ENCODE data around the gene PLEKHO2.
A peak's percentile ranks its signal among the peaks of the same experiment; 100 is the strongest.

Gene PLEKHO2

DNA sequence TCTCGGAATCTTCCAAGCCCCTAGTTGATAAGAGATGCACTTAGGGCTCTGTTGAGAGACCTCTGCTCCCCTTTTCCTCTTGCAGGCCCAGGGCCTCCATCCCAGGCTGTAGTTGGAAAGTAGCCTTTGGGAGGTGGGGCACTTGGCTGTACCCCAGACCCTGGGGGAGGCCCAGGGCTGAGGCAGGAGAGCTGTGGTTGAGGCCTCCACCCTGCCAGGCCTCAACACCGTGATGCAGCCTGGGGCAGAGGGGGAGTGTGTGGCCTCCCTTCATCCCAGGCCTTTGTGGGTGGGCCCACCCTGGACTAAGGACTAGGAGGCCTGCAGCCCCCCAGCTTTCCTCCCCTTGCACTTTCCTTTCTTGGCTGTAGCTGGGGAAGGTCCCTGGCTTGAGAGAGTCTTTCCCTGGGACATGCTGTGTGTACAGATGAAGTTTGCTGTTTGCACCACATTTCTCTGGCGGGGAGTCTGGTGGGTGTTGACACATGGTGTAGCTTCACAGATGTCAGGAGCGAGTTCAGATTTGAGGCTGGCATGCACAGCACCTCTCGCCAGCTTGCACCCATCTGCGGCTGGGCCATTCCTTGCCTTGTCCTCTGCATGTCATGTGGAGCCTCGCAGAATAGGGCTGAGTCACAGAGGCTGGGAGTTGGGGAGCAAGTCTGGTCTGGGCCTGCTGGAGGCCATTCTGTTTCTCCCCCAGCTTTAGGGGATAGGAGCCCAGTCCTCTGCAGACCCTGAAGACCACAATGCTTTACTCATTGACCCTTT lies 13.7 kb downstream of the PLEKHO2 start:
- Mint-ChIP-seq H3K27me3 (ENCODE audit: low read depth, poor library complexity) (peaks cover 3% of the 10 kb centered on the region), H3K4me1 (peaks cover 74% of the 10 kb centered on the region), H3K4me3 (no peak overlapping the region), H3K27ac (peak overlapping the region; percentile 85), H3K9me3 (no peaks in the 10 kb centered on the region), H3K36me3 (ENCODE audit: low read depth) (peaks cover 30% of the 10 kb centered on the region)
- TF ChIP-seq, protein P1, sequence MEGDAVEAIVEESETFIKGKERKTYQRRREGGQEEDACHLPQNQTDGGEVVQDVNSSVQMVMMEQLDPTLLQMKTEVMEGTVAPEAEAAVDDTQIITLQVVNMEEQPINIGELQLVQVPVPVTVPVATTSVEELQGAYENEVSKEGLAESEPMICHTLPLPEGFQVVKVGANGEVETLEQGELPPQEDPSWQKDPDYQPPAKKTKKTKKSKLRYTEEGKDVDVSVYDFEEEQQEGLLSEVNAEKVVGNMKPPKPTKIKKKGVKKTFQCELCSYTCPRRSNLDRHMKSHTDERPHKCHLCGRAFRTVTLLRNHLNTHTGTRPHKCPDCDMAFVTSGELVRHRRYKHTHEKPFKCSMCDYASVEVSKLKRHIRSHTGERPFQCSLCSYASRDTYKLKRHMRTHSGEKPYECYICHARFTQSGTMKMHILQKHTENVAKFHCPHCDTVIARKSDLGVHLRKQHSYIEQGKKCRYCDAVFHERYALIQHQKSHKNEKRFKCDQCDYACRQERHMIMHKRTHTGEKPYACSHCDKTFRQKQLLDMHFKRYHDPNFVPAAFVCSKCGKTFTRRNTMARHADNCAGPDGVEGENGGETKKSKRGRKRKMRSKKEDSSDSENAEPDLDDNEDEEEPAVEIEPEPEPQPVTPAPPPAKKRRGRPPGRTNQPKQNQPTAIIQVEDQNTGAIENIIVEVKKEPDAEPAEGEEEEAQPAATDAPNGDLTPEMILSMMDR (IDR thresholded peaks at IDR 0.05) = no peak
- no peak for DNase-seq

DNA sequence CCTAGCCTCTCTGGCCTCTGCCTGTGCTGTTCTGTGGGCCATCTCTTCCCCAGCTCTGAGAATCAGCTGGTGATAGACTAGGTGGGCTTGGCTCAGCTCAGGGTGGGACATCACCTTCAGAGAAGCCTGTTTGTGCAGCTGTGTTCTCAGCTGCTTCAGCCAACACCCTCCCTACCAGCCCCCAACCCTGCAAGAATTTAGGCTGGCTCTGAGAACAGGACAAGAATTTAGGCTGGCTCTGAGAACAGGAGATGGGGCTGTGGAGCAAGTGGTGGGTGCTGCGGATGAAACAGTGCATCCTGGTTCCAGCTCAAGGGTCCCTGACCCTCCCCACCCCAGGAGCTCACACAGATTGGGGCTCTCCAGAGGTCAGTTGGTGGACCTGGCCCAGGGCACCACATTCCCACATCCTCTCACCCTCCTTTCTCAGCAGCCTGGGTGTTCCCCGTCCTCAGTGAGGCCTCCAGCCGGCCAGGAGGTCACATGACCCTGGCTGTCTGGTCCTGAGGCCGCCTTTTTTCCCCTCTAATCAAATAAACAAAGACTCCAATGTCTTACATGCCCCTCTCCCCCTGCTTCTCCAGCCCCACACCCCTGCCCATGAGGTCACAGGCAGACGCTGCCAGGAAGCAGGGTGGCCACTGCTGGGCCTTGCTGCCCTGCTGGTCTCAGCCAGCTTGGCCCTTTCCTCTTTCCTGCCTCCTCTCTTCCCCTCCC lies 14.9 kb downstream of the PLEKHO2 start:
- TF ChIP-seq, protein P1 (IDR thresholded peaks at IDR 0.05) = no peak
- peak overlapping the region; percentile 96 for H3K27ac Mint-ChIP-seq
- peak; percentile 33 for DNase-seq
- no peaks in the 10 kb centered on the region for H3K9me3 Mint-ChIP-seq
- H3K4me1 Mint-ChIP-seq = peaks cover 73% of the 10 kb centered on the region
- H3K36me3 Mint-ChIP-seq (ENCODE audit: low read depth) = peaks cover 26% of the 10 kb centered on the region
- H3K4me3 Mint-ChIP-seq = no peak overlapping the region
- peaks cover 3% of the 10 kb centered on the region for H3K27me3 Mint-ChIP-seq (ENCODE audit: low read depth, poor library complexity)

DNA sequence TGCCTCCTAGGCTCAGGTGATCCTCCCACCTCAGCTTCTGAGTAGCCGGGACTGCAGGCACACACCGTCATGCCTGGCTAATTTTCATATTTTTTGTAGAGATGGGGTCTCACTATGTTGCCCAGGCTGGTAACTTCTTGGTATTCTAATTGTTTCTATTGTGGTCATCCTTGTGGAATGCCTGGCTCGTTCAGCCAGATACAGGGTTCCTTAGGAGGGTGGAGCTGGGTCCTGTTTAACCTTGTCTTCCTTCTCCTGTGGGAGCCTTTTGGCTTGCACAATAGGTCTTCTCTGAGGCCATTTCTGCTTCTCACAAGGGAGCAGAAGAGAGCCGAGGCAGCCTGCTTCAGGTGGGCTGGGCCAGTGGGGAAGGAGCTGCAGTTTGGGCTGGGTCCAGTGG lies 15.7 kb downstream of the PLEKHO2 start:
- no peak for DNase-seq
- peaks cover 3% of the 10 kb centered on the region for H3K27me3 Mint-ChIP-seq (ENCODE audit: low read depth, poor library complexity)
- no peak overlapping the region for H3K4me3 Mint-ChIP-seq
- peak overlapping the region; percentile 96 for H3K27ac Mint-ChIP-seq
- peaks cover 73% of the 10 kb centered on the region for H3K4me1 Mint-ChIP-seq
- no peaks in the 10 kb centered on the region for H3K9me3 Mint-ChIP-seq
- TF ChIP-seq, protein P1 (IDR thresholded peaks at IDR 0.05) = no peak
- peaks cover 24% of the 10 kb centered on the region for H3K36me3 Mint-ChIP-seq (ENCODE audit: low read depth)

DNA sequence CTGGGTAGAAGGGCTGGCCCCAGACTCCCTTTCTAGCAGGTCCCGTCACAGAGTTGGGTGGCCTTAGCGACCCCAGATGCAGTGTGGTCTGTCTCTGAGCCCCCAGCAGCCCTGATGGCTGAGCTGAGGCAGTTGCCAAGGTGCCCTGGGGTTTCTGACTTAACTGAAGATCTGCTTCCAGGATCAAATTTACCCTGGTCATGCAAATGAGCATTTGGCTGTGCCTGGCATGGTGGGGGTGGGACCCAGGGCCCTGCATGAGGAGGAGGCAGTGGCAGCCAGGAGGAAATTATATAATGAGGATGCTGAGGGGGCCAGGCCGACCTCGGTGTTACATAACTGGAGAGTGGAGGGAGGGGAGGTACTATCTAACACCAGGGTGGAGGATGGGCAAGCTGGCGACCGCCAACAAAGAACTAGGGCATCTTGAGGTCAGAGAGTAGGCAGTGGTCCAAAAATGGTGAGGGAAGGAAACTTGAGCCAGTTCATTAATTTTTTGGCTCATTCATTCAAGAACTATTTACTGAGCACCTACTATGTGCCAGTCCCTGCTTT lies 16.4 kb downstream of the PLEKHO2 start:
- TF ChIP-seq, protein P1 (IDR thresholded peaks at IDR 0.05) = no peak
- Mint-ChIP-seq H3K27me3 (ENCODE audit: low read depth, poor library complexity) (peaks cover 3% of the 10 kb centered on the region), H3K4me3 (no peak overlapping the region), H3K27ac (peak overlapping the region; percentile 96), H3K36me3 (ENCODE audit: low read depth) (peaks cover 25% of the 10 kb centered on the region), H3K9me3 (no peaks in the 10 kb centered on the region), H3K4me1 (peaks cover 78% of the 10 kb centered on the region)
- DNase-seq = no peak

DNA sequence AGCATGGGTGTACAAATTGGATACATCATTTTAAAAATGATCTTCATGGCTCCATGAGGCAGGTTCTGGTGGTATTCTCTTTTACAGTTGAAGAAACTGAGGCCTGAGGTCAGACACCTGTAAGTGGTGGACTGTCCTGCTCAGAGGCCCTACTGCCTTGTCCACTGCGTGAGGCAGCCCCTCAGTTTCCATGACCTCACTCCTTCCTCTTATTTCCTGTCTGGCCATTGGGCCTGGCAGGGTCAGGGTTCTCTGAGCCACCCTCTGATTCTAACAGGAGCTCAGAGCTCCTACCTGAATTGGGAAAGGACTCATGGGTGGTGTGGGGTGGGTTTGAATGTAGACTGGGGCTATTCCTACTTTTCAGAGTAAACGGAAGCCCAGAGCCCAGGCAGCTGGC lies 17.5 kb downstream of the PLEKHO2 start:
- H3K27me3 Mint-ChIP-seq (ENCODE audit: low read depth, poor library complexity) = peaks cover 3% of the 10 kb centered on the region
- peaks cover 22% of the 10 kb centered on the region for H3K36me3 Mint-ChIP-seq (ENCODE audit: low read depth)
- H3K4me1 Mint-ChIP-seq = peaks cover 77% of the 10 kb centered on the region
- TF ChIP-seq, protein P1 (IDR thresholded peaks at IDR 0.05) = no peak
- H3K9me3 Mint-ChIP-seq = no peaks in the 10 kb centered on the region
- H3K27ac Mint-ChIP-seq = peak overlapping the region; percentile 63
- DNase-seq = no peak
- H3K4me3 Mint-ChIP-seq = no peak overlapping the region

All from nephron progenitor cell (in vitro differentiated cells).